Activated T-helper 1 cell treated with anti-CD3 and anti-CD28 coated beads, Interleukin-2, amount 50 U/mL, for 16 hours (primary cell): ENCODE results near the gene ROBO3.

Experiments used
- DNase-seq, 2 donors: peaks; one replicate each; pipeline ENCODE4 v3.0.0-alpha.2; 2020; ENCODE audit warnings: low read depth in 1 of 2, low spot score in 1 of 2

Gene ROBO3, protein sequence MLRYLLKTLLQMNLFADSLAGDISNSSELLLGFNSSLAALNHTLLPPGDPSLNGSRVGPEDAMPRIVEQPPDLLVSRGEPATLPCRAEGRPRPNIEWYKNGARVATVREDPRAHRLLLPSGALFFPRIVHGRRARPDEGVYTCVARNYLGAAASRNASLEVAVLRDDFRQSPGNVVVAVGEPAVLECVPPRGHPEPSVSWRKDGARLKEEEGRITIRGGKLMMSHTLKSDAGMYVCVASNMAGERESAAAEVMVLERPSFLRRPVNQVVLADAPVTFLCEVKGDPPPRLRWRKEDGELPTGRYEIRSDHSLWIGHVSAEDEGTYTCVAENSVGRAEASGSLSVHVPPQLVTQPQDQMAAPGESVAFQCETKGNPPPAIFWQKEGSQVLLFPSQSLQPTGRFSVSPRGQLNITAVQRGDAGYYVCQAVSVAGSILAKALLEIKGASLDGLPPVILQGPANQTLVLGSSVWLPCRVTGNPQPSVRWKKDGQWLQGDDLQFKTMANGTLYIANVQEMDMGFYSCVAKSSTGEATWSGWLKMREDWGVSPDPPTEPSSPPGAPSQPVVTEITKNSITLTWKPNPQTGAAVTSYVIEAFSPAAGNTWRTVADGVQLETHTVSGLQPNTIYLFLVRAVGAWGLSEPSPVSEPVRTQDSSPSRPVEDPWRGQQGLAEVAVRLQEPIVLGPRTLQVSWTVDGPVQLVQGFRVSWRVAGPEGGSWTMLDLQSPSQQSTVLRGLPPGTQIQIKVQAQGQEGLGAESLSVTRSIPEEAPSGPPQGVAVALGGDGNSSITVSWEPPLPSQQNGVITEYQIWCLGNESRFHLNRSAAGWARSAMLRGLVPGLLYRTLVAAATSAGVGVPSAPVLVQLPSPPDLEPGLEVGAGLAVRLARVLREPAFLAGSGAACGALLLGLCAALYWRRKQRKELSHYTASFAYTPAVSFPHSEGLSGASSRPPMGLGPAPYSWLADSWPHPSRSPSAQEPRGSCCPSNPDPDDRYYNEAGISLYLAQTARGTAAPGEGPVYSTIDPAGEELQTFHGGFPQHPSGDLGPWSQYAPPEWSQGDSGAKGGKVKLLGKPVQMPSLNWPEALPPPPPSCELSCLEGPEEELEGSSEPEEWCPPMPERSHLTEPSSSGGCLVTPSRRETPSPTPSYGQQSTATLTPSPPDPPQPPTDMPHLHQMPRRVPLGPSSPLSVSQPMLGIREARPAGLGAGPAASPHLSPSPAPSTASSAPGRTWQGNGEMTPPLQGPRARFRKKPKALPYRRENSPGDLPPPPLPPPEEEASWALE (N-terminal part only)

DNA sequence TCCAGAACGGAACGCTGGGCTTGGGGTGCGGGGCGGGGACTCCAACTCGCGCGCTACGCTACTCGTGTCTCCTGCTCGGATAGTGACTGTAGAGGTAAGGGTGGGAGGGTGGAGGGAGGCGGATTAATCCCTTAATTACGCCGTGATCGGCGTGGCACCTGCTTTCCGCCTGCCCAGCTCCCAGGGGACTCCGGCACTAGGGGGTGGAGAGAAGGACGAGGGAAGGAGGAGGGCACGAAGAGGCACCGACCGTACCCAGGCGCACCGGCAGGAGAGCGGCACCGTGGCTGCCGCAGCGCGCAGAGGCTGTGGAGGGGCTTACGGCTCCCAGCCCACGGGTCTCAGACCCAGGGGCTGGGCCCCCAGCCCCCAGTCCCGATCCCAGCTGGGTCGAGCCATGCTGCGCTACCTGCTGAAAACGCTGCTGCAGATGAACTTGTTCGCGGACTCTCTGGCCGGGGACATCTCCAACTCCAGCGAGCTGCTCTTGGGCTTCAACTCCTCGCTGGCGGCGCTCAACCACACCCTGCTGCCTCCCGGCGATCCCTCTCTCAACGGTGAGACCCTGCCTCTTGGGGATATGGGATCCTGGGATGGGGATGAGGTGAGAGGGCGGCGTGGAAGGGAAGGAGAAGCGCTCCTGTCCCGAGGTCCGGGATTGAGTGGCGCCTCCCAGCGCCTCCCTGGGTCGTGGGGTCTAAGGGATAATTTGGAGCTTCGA lies at the start of gene ROBO3:
Gene ROBO3 (plus strand): TSS at position 252 of the 721 bp plus-strand sequence. CDS start 146 bp downstream, at position 398.
- DNase-seq, result no peak

DNA sequence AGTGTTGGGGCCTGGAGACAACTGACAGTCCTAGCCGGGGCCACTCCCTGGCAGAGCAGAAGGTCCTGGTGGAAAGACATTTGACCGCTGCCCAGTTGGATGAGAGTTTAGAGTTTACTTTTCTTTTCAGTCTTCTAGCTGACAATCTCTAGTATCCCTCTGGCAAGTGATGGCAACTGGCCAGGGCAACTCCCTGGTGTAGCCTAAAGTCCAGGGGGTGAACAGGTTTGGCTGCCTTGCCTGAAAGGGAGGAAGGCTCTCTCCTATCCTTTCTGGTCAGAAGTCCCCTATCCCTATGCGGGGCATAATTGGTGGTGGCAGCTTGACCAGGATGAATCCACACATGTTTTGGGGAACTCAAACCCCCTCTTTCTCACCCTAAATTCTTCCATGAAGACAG lies 48.2 kb upstream of the ROBO3 start:
- DNase-seq, result no peak

DNA sequence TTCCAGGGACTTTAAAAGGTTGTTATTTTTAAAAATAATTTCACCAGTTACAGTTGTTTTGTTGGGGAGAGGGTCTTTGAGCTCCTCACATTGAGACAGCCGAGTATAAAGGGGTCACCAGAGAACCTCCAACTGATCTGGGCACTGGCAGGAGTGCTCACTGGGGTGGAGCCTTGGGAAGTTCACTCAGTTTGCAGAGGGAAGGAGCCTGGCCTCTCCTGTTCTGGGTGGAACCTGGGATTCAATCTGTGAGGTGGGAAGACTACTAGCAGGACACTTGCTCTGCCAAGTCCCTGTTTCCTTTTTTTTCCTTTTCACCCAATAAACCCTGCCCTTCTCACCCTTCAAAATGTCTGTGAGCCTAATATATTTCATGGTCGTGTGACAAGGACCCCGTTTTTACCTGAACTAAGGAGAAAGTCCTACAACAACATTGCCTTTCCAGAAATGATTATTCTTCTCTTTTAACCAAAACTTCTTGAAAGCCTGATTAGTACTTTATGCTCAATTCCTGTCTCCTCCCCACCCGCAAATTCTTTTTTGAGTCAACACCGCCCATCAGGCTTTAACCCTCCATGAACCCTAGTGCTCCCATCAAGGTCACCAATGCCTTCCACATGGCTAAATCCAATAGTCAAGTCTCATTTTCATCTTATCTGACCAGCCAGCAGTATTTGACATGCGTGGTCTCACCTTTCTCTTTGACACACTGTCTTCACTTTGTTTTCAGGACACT lies 43.1 kb upstream of the ROBO3 start:
- no peak for DNase-seq

- DNase-seq, result no peak
Observed at GRCh38 chr11:124823512-124824376, 41.5 kb upstream of the ROBO3 start.

- DNase-seq, result no peak
Observed at GRCh38 chr11:124825876-124826275, 39.4 kb upstream of the ROBO3 start.

- no peak for DNase-seq
Observed at GRCh38 chr11:124829986-124830385, 35.2 kb upstream of the ROBO3 start.

- DNase-seq, result no peak
Observed at GRCh38 chr11:124830749-124831148, 34.5 kb upstream of the ROBO3 start.

DNA sequence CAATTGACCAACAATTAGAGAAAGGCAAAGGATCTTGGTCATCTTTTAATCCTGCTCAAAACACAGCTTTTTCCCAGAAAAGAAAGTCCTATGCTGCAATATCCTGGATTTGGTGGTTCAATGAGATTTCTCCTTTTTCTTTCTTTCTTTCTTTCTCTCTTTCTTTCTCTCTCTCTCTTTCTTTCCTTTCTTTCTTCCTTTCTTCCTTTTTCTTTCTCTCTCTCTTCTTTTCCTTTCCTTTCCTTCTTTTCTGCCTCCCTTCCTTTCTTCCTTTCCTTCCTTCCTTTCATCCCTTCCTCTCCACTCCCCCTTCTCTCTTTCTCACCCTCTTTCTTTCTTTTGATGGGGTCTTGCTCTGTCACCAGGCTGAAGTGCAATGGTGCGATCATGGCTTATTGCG lies 33.3 kb upstream of the ROBO3 start:
- DNase-seq, result no peak

GRCh38 chr11:124832571-124832970 lies 32.7 kb upstream of the ROBO3 start:
- DNase-seq, result no peak

- no peak for DNase-seq
Observed at GRCh38 chr11:124834526-124835180, 30.6 kb upstream of the ROBO3 start.

DNA sequence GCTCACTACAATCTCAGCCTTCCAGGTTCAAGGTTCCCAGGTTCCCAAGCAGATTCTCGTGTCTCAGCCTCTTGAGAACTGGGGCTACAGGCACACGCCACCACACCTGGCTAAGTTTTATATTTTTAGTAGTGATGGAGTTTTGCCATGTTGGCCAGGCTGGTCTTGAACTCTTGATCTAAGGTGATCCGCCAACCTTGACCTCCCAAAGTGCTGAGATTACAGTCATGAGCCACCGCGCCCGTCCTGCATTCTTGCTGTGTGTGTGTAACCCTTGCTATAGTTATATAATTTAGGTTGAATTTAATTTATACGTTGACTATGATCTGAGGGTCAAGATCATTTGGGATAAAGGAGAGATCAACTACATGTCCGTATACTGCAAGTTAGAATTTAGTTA lies 29.3 kb upstream of the ROBO3 start:
- no peak for DNase-seq

DNA sequence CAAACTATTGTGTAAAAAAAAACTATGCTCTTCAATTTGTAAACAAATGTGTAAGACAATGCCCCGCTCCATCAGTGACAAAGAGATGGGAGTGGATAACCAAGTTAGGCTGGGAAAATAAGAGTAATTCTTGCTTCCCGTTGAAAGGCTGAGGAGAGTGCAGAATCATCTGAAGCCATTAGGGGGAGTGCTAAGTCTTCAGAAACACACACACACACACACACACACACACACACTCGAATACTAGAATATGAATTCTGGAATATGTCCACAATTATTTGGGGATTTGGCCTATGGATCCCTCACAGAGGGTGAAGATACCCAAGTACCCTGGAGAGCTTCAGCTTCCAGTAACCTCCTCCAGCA lies 27.8 kb upstream of the ROBO3 start:
- DNase-seq, result no peak

DNA sequence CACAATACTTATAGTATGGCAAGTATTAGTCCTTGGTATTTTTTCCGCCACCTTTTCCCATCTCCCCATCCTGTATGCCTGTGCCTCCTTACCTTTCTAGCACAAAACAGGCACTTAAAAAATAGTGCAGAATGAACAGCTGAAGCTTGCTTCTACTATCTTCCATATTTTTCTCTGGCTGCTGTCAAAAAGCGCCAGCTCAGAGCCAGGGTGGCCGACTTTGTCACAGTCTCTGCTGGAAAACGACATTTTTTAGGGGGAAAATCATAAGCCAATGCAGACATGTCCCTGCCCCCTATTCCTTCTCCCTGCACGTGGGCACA lies 26.5 kb upstream of the ROBO3 start:
- DNase-seq, result no peak

GRCh38 chr11:124839128-124839971 lies 25.9 kb upstream of the ROBO3 start:
- DNase-seq, result no peak

DNA sequence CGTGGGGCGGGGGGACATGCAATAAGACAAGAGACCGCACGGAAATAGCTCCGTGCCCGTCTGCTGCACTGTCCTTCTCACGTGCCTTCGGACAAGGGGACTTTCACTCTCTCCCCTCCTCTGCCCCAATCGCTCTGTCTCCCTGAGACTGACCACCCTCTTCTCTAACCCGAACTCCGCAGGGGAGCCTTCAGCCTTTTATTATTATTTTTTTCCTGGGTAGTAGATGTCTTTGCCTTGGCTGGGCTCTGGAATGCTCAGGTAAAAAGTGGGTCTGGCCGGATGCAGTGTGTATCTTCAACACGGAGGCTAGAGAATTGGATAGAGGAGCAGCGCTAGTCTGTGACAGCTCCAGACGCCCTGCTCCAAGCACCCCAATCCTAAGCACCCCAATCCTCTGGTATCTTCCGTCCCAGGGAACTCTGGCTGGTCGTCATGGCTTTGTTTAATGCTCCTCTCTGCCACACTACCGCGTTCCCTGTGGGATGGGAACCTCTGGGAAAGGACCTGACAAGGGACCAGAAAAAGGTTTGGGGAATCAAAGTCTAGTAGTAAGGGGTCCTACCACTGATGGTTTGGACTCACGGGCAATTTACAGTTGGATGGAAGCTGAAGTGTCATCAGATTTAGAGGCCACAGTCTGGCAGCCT lies 25.1 kb upstream of the ROBO3 start:
- DNase-seq, result no peak

GRCh38 chr11:124840666-124841065 lies 24.6 kb upstream of the ROBO3 start:
- no peak for DNase-seq

- no peak for DNase-seq
Observed at GRCh38 chr11:124841201-124841600, 24.0 kb upstream of the ROBO3 start.
